ENCODE data around the gene SERTAD1.
A peak's percentile ranks its signal among the peaks of the same experiment; 100 is the strongest.
"Not testable (repeated sequence)": the region's sequence is repeated elsewhere in the genome, so short reads cannot be mapped to it uniquely, and the experiment has no call there.

SERTAD1 gene

DNA sequence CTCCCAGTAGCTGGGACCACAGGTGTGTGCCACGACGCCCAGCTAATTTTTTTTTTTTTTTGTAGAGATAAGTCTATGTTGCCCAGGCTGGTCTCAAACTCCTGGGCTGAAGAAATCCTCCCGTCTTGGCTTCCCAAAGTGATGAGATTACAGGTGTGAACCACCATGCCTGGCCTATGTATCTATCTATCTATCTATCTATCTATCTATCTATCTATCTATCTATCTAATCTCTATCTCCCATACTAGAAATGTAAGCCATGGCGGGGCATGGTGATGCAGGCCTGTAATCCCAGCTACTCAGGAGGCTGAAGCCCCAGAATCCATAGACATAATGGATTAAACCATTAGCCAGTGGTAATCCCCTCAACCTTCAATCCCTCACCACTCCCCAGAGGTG lies 24.9 kb upstream of the SERTAD1 start:
- no peak for DNase-seq (ENCODE audit: low read depth in 2 of 2)

GRCh38 chr19:40449506-40449905 lies 23.7 kb upstream of the SERTAD1 start:
- DNase-seq (ENCODE audit: low read depth in 2 of 2) = no peak

DNA sequence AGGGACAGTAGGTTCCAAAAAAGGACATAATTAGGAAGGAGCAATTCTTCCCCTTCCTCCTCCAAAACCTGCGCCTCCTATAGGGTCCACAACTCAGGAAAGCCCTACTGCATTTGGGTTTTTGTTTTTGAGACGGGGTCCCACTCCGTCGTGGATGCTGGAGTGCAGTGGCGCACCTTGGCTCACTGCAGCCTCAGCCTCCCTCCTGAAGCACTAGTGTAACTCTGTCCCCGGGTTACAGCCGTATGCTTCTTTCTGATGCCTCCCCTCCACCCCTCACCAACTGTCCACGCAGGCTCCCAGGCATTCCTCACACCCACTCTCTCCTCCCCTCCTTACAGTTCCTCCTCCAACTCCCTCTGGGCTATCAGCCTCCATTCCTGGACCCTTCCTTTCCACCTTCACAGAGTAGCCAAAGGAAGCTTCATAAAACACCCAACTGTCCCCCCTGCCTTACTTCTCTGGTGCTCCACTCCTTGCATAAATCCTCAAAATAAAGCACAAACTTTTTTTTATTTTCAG lies 20.5 kb upstream of the SERTAD1 start:
- DNase-seq (ENCODE audit: low read depth in 2 of 2) = no peak

DNA sequence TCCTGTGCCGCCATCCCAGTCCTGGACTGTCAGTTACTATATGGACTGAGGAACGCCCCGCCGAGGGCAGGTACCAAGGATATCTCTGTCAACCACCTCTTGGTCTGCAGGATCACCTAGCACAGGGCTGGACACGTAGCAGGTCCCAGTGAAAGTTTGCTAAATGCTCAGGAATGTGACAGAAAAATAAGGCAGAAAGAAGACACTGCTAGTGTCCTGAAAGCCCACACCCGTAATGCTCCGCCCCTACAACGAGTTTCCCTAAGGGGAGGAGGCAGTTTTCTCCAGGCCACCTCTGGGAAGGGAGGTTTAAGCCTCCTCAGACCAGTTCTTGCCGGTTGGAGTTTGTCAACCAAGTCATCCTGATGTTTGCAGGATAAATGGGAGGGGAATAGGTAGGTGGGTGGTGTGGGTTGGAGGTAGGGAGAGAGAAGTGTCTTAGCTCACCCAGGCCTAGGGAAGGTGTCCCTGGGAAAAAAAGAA lies 20.0 kb upstream of the SERTAD1 start:
- DNase-seq (ENCODE audit: low read depth in 2 of 2) = no peak

DNA sequence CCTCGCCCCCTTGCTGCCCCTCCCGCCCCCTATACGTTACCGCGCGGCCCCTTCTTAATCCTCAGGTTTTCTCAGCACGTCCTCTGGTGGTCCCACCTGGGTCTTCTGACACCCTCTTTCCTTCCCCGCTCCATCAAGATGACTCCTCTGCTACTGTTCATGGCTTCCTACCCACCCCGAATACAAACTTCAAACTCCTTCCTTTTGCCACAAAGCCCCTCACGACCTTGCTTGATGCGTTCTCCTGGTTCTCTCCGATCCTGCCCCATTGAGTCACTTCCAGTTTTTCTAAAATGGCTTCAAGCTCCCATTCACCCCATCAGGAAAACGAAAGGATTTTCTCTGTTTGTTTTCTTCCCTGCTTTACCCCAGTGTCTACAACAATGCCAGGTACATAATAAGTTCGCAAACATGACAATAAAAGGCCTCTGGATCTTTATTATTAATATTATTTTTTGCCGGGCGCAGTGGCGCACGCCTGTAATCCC lies 19.1 kb upstream of the SERTAD1 start:
- no peak for DNase-seq (ENCODE audit: low read depth in 2 of 2)

DNA sequence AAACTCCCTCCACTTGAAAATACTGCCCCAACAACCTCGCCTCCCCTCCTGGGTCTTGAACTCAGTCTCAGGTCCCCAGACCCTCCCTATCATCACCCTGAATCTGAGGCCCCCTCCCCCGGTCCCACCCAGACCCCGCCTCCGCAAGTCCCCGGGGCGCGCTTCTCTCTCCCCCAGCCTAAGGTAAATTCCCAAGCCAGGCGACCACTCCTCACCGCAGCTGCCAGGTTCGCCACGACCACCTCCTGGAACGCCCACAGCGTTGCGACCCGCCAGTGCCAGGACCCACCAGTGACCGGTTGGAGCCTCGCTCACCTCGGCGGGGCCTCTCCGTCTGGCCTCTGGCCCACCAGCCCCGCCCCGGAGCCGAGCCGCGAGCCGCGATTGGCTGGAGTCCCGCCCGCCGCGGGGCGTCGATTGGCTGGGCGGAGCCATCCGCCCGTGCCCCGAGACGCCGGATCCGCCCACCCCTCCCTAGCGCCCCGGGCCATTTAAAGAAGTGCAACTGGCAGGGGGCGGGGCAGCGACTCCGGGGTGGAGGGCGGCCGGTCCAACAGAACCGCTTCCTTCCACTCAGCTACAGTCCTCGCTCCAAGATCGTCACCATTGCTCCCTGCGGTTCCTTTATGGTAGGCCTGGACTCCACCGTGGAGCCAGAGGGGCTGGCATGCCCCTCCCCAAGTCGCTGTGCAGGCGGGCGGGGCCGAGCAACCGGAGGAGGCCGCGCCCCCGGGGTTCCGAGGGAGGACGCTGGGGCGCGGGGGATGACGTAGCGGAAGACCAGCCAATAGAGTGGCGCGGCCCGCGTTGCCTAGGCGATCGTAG lies 18.4 kb upstream of the SERTAD1 start, which contains the start of gene SERTAD3:
Gene SERTAD3, minus strand, starts transcription at position 336 of the 825 bp plus-strand sequence. CDS start 2,255 bp downstream, outside the sequence.
- peak; percentile 87 to 94 for DNase-seq (ENCODE audit: low read depth in 2 of 2)

DNA sequence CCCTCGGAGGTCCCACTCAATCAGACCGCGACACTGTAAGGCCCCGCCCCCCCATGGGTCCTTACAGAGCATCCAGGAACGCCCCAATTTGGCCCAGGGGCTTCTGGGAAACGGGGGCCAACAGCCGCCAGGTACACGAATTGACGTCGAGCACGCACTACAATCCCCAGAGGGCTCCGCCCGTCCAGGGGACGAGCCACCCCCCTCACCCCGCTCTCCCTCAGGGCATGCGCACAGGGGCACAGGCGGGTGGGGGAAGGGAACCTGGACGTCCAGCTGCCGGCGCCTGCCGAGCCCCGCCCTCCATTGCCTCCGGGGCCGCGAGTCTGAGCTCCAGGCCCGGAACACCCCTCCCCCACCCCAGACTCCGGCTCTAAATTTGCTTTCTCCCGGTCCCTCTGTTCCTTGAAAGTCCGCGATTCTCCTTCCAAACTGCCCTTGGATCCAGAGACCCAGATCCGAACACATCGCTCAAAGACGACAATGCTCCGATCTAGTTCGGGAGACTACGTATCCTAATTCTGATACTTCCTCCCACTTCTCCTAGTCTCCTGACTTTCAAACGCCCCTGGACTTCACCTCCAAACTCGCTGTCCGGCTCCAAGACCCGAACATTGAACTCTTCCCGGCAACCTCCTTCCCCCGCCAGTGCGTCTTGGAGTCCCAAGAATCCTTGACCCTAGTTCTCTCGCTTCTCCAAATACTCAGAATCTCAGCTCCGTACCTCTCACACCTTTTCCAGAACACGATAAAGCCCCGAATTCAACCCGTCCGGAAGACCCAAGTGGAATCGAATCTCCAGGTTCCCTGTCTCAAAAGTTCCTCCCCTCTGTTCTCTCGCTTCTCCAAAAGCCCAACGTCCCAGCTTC lies 17.6 kb upstream of the SERTAD1 start:
- DNase-seq (ENCODE audit: low read depth in 2 of 2) = peak; percentile 93 to 99

DNA sequence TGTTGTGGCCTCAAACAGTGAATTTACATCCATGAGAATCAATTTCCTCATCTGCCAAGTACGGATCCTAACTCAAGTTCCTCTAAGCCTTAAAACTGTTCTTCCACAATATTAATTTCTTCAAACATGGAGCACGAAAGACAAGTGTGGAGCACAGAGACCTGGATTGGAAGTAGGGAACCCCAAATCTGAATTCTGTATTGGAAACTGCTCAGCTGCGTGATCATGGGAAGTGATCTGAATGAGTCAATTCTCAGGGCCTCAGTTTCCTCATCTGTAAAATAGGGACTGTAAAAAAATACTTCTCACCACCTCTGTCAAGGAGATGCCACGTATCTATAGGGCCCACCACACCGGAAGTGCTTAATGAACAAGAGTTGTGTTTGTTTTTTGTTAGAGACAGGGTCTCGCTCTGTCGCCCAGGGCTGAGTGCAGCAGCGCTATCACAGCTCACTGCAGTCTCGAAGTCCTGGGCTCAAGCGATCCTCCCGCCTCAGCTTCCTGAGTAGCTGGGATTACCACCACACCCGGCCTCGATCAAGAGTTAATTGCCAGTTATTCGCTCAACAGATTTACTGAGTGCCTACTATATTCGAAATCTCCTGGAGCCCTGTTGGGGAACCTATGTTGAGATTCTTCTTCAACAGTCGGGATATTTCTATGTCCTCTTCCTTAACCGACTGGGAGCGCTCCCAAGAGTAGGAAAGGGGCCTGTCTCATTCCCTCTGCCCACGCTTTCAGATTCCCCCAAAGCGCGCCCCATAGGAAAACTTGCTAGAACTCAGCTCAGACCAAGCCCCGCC lies 16.7 kb upstream of the SERTAD1 start:
- DNase-seq (ENCODE audit: low read depth in 2 of 2) = no peak

GRCh38 chr19:40441719-40442253 lies 16.0 kb upstream of the SERTAD1 start:
- no peak for DNase-seq (ENCODE audit: low read depth in 2 of 2)

GRCh38 chr19:40438284-40438683 lies 12.5 kb upstream of the SERTAD1 start:
- DNase-seq (ENCODE audit: low read depth in 2 of 2) = no peak

- no peak for DNase-seq (ENCODE audit: low read depth in 2 of 2)
These were observed 7.8 kb upstream of the SERTAD1 start for GRCh38 chr19:40433391-40434216.

DNA sequence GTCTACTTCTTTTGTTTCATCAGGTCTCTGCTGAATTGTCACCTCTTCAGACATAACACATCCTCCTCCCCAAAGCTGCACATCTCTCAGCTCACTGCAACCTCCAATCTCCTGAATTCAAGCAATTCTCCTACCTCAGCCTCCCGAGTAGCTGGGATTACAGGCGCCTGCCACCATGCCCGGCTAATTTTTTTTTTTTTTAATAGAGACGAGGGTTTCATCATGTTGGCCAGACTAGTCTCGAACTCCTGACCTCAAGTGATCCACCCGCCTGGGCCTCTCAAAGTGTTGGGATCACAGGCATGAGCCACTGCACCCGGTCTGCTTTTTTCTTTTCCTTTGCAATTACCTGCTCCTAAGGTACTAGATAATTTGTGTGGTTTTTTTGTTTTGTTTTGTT lies 7.0 kb upstream of the SERTAD1 start:
- DNase-seq (ENCODE audit: low read depth in 2 of 2) = not testable (repeated sequence)

- no peak for DNase-seq (ENCODE audit: low read depth in 2 of 2)
These were observed 5.9 kb upstream of the SERTAD1 start for GRCh38 chr19:40431698-40432097.

- not testable (repeated sequence) for DNase-seq (ENCODE audit: low read depth in 2 of 2)
These were observed 4.5 kb upstream of the SERTAD1 start for GRCh38 chr19:40430242-40430641.

GRCh38 chr19:40428197-40428596 lies 2.4 kb upstream of the SERTAD1 start:
- DNase-seq (ENCODE audit: low read depth in 2 of 2) = not testable (repeated sequence)

DNA sequence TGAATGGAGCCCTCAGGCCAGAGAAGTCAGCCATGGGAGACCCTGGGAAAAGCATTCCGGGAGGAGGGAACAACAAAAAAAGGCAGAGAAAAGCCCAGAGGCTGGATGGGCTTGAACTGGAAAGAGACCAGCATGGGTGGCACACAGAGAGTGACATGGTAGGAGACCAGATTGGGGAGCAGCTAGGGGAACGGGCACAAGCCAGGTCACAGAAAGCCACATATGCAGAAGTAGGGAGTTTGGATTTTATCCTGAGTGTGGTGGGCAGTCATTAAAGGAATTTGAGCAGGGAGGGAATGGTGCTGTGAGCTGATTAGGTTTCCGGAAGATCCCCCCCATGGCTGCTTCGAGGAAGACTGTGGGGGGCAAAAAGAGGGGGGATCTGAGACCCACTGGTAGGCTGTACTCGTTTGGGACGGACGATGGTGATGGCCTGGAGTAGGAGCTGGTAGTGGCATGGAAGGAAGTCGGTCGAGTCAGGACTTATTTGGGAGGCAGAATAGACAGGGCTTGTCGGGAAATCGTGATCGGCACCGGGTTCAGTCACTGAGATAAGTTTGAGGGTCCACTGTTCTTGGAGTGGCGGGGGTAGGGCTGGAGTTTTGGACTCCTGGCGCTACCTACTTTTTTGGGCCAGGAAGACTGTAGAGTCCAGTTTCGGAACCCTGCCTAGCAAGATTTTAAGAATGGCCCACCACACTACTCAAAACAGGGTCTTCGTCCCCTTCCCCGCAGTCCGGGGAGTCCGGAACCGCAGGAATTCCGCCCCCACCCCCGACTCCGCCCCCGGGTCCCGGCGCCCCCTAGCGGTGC lies 949 bp downstream of the SERTAD1 start:
- DNase-seq (ENCODE audit: low read depth in 2 of 2) = no peak

GRCh38 chr19:40423938-40424337 lies 1.9 kb downstream of the SERTAD1 start:
- no peak for DNase-seq (ENCODE audit: low read depth in 2 of 2)

GRCh38 chr19:40422748-40423566 lies 2.8 kb downstream of the SERTAD1 start:
- no peak for DNase-seq (ENCODE audit: low read depth in 2 of 2)
